Naive thymus-derived CD4-positive, alpha-beta T cell (primary cell): ENCODE measurements around the gene NT5M. TPM values are rescaled to one million over a fixed set of nuclear protein-coding genes. Genes with fewer than 3 reads are reported as not detected.
"Not testable (repeated sequence)": the region's sequence is repeated elsewhere in the genome, so short reads cannot be mapped to it uniquely, and the experiment has no call there.

Experiments used
- ATAC-seq: fragments of 150-1000 bp; cut with Tn5 transposase; 2 replicates; pipeline ENCODE4 v1.10.0; 2021; ENCODE audit warnings: mild to moderate bottlenecking, moderate library complexity
- CTCF ChIA-PET: fragments of 350-600 bp; sonication (Branson Sonifier 250); formaldehyde crosslinking; loops from one replicate; lab custom pipeline; 2021; ENCODE audit warnings: antibody characterized with exemption; lab: Charles Lee
- POLR2A ChIA-PET: fragments of 350-600 bp; sonication (Branson Sonifier 250); formaldehyde crosslinking; loops from one replicate; lab custom pipeline; 2021; ENCODE audit warnings: antibody characterized with exemption, inconsistent platforms; lab: Charles Lee
- DNase-seq, 9 donors: peaks; one replicate each; pipeline versions ENCODE4 v3.0.0 to v3.0.0-alpha.2; 2020 to 2022; ENCODE audit warnings: mixed read lengths in 1 of 9
- H3K27ac ChIP-seq: one replicate; pipeline ENCODE4 v1.7.0; 2013; ENCODE audit warnings: mild to moderate bottlenecking, low read depth, low read length, moderate library complexity
- H3K27me3 ChIP-seq, 2 donors: one replicate each; pipeline ENCODE4 v1.7.0; 2013; ENCODE audit warnings: low read length in 2 of 2, mild to moderate bottlenecking in 2 of 2, moderate library complexity in 2 of 2; ENCODE audit not compliant: control insufficient read depth in 2 of 2, insufficient read depth in 2 of 2
- H3K36me3 ChIP-seq, 3 experiments: 1 replicate in 2 of 3; 2 replicates in 1 of 3; pipeline ENCODE4 v1.7.0; 2013; ENCODE audit warnings: low read length in 3 of 3, mild to moderate bottlenecking in 3 of 3, moderate library complexity in 1 of 3; ENCODE audit not compliant: insufficient read depth in 3 of 3, control insufficient read depth in 2 of 3
- H3K4me1 ChIP-seq, 2 donors: one replicate each; pipeline ENCODE4 v1.7.0; 2013; ENCODE audit warnings: low read length in 2 of 2, mild to moderate bottlenecking in 2 of 2, moderate library complexity in 1 of 2; ENCODE audit not compliant: control insufficient read depth in 2 of 2, insufficient read depth in 2 of 2
- H3K4me3 ChIP-seq: 2 replicates; pipeline ENCODE4 v1.7.0; 2013; ENCODE audit warnings: mild to moderate bottlenecking, low read length
- H3K9me3 ChIP-seq, 3 experiments: 1 replicate in 2 of 3; 2 replicates in 1 of 3; pipeline ENCODE4 v1.7.0; 2013; ENCODE audit warnings: low read length in 3 of 3; ENCODE audit not compliant: control insufficient read depth in 2 of 3
- H3K27ac Mint-ChIP-seq, 9 donors: one replicate each; pipeline ENCODE4 v1.8.0; 2020 to 2022; ENCODE audit warnings: mixed read lengths in 9 of 9, mild to moderate bottlenecking in 8 of 9, moderate library complexity in 5 of 9, inconsistent platforms in 2 of 9
- H3K27me3 Mint-ChIP-seq, 5 donors: one replicate each; pipeline ENCODE4 v1.8.0; 2021 to 2022; ENCODE audit warnings: mixed read lengths in 5 of 5, mild to moderate bottlenecking in 1 of 5
- H3K36me3 Mint-ChIP-seq, 5 donors: one replicate each; pipeline ENCODE4 v1.8.0; 2020 to 2022; ENCODE audit warnings: mixed read lengths in 5 of 5, mild to moderate bottlenecking in 3 of 5, inconsistent platforms in 1 of 5
- H3K4me1 Mint-ChIP-seq, 7 donors: one replicate each; pipeline ENCODE4 v1.8.0; 2020 to 2022; ENCODE audit warnings: mixed read lengths in 7 of 7, mild to moderate bottlenecking in 3 of 7, inconsistent platforms in 1 of 7
- H3K4me3 Mint-ChIP-seq, 10 donors: one replicate each; pipeline ENCODE4 v1.8.0; 2020 to 2022; ENCODE audit warnings: mild to moderate bottlenecking in 10 of 10, mixed read lengths in 10 of 10, moderate library complexity in 6 of 10, inconsistent platforms in 2 of 10
- H3K9me3 Mint-ChIP-seq, 11 donors: one replicate each; pipeline ENCODE4 v1.8.0; 2020 to 2022; ENCODE audit warnings: mixed read lengths in 11 of 11, mild to moderate bottlenecking in 4 of 11, inconsistent platforms in 1 of 11, moderate library complexity in 1 of 11
- intact Hi-C, 2 donors: fragments of 100-400 bp; cut with micrococcal nuclease; formaldehyde crosslinking; loops; one replicate each; pipeline ENCODE4 v1.15.1; 2023
- polyA plus RNA-seq, 2 donors: library from polyadenylated mRNA; unstranded; fragments of 300-500 nt; fragmentation: Illumina TruSeq; gene quantifications; one replicate each; pipeline ENCODE4 v1.2.3, GENCODE V29; 2021
- total RNA-seq, 6 experiments: library from RNA in 5 of 6; stranded (reverse) in 5 of 6; gene quantifications; 1 replicate in 5 of 6; 2 replicates in 1 of 6; pipeline ENCODE4 v1.2.3 and lab custom pipeline; 2021 to 2026

NT5M gene
- total and polyA plus RNA-seq, 7 experiments from 2014 or later = 0.85 to 6.3 (median 3.5) TPM

DNA sequence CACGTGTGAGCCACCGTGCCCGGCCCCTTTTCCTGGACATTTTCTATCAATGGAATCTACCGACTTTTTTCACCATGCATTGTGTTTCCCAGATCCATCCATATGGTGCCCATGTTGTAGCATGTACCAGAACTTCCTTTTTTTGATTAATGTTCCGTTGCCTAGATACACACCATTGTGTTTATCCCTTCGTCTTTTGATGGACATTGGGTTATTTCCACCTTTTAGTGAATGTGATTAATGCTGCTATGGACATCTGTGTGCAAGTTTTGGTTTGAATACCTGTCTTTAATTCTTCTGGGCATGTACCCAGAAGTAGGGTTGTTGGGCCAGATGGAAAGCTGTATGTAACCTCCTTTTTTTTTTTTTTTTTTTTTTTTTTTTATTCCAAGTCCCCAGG is 79.8 kb downstream of the NT5M start:
- H3K4me1 Mint-ChIP-seq = peaks cover 0 to 8% (median 3%) of the 10 kb centered on the region in 7 donors
- CTCF ChIA-PET = no interaction called here

DNA sequence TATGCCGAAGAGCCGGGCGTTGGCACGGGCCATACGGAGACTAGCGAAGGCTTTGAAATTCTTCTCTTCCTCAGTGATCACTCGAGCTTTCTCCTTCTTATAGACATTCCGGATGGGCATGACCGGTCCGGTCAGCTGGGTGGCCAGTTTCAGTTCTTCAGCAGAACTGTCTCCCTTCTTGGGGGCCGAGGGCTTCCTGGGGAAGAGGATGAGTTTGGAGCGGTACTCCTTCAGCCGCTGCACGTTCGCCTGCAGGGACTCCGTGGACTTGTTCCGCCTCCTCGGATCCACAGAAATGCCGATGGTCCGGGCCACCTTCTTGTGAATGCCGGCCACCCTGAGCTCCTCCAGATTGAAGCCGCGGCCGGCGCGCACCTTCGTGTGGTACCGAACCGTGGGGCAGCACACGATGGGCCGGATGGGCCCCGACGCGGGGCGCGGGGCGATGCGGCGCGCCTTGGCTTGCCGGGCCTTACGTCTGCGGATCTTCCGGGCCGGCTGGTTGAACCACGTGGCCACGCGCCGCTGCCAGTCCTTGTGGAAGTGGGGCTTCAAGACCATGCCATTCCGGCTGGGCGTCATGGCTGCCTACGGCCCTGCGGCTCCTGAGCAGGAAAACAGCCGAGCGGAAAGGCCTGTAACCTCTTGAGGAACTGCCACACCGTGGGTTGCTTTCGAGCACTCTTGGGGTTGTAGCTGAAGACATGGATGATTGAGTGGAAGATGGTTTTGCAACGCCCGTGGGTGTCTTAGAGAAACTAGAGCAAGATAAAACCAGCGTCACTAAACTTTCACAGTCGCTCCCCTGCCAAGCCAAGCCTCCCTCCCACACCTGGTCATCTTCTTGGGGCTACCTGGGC is 80.5 kb downstream of the NT5M start:
- H3K4me3 ChIP-seq, H3K36me3 Mint-ChIP-seq, ATAC-seq, H3K27ac ChIP-seq, H3K9me3 Mint-ChIP-seq, POLR2A ChIA-PET, H3K27me3 ChIP-seq, H3K4me1 ChIP-seq, CTCF ChIA-PET, H3K9me3 ChIP-seq, H3K27ac Mint-ChIP-seq, H3K4me1 Mint-ChIP-seq, DNase-seq, H3K27me3 Mint-ChIP-seq, H3K4me3 Mint-ChIP-seq, intact Hi-C loops, H3K36me3 ChIP-seq: not testable (repeated sequence)

More for the DNA sequence above, 79.8 kb downstream of the NT5M start:
- no peaks in the 10 kb centered on the region for H3K9me3 ChIP-seq
- no peak overlapping the region for H3K27ac ChIP-seq
- peaks cover 0 to 5% (median 0%) of the 10 kb centered on the region in 5 donors for H3K27me3 Mint-ChIP-seq
- intact Hi-C loops = no loop called here
- H3K9me3 Mint-ChIP-seq = no peaks in the 10 kb centered on the region
- H3K36me3 ChIP-seq = no peaks in the 10 kb centered on the region
- H3K27ac Mint-ChIP-seq = peak overlapping the region in 1 of 9 donors; percentile 6
- no peaks in the 10 kb centered on the region for H3K4me1 ChIP-seq
- POLR2A ChIA-PET = interaction anchor here (1.3 kb wide), 1 partner anchor 9 kb away, joined by 5 read pairs; no protein-coding TSS in a partner anchor
- H3K4me3 Mint-ChIP-seq = no peak overlapping the region
- no peaks in the 10 kb centered on the region for H3K36me3 Mint-ChIP-seq
- no peaks in the 10 kb centered on the region for H3K27me3 ChIP-seq
- H3K4me3 ChIP-seq = no peak overlapping the region
- DNase-seq = no peak
- ATAC-seq = no peak

DNA sequence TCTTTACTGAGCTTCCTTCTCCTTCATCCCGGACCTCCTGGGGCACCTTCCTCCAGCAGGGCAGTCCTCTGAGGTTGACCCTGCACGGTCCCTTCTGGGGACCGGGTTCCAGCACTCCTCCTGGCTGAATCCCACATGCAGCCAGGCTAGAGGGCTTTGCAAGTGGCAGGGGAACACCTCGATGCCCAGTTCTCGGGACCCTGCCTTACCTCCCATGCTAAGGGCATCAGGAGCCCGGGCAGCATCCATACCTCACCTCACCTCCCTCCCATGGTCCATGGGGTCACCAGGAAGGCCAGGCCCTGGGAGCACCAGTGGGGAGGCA is 81.1 kb downstream of the NT5M start:
- H3K27ac Mint-ChIP-seq = no peak overlapping the region
- Histone ChIP-seq H3K27me3 (no peaks in the 10 kb centered on the region), H3K4me1 (no peaks in the 10 kb centered on the region), H3K4me3 (no peak overlapping the region), H3K27ac (no peak overlapping the region), H3K9me3 (no peaks in the 10 kb centered on the region), H3K36me3 (no peaks in the 10 kb centered on the region)
- POLR2A ChIA-PET = no interaction called here
- CTCF ChIA-PET = no interaction called here
- H3K9me3 Mint-ChIP-seq = peaks cover 0 to 2% (median 0%) of the 10 kb centered on the region in 11 donors
- H3K27me3 Mint-ChIP-seq = peaks cover 0 to 5% (median 0%) of the 10 kb centered on the region in 5 donors
- no peaks in the 10 kb centered on the region for H3K36me3 Mint-ChIP-seq
- H3K4me1 Mint-ChIP-seq = peaks cover 0 to 8% (median 3%) of the 10 kb centered on the region in 7 donors
- no peak for ATAC-seq
- no peak for DNase-seq
- no peak overlapping the region for H3K4me3 Mint-ChIP-seq
- intact Hi-C loops = no loop called here

DNA sequence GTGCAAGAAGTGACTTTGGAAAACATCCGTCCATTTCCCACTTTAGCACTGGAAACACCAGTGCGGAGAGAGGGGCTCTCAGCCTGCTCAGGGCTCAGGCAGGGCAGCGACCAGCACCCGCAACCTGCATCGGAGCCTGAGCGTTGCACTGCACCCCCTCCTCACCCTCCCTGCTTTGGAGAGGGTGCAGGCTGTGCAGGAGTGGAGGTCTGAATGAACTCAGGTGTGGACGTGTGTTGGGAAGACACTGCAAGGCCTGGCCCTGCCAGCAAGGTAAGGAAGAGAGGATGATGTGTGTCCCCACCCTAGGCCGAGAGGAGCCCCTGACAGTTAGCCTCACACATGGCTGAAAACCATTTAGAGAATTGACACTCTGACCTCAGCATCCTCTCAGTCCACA is 81.8 kb downstream of the NT5M start:
- Mint-ChIP-seq H3K27me3 (peaks cover 0 to 7% (median 0%) of the 10 kb centered on the region in 5 donors), H3K27ac (no peak overlapping the region), H3K9me3 (peaks cover 0 to 2% (median 0%) of the 10 kb centered on the region in 11 donors), H3K4me3 (no peak overlapping the region), H3K36me3 (no peaks in the 10 kb centered on the region), H3K4me1 (peaks cover 0 to 12% (median 3%) of the 10 kb centered on the region in 7 donors)
- POLR2A ChIA-PET = no interaction called here
- no peaks in the 10 kb centered on the region for H3K36me3 ChIP-seq
- CTCF ChIA-PET = no interaction called here
- no peaks in the 10 kb centered on the region for H3K4me1 ChIP-seq
- no peak overlapping the region for H3K4me3 ChIP-seq
- no peaks in the 10 kb centered on the region for H3K9me3 ChIP-seq
- intact Hi-C loops = no loop called here
- ATAC-seq (no peak), DNase-seq (no peak)
- no peak overlapping the region for H3K27ac ChIP-seq
- H3K27me3 ChIP-seq = no peaks in the 10 kb centered on the region

DNA sequence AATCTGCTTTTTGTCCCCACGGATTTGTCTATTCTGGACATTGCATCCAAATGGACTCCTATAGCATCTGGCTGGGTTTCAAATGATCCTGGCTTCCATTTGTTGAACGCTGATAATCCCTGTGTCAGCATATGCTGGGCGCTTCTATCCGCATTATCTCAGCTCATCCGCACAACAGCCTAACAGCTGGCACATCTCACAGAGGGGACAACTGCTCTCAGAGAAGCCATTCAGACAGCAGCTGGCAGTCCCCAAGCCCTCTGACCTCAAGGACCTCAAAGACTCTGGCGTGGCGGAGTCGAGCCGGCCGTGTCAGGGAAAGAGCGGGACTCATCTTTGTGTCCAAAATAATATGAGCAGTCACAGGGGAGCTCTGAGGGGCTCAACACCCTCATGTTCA is 82.3 kb downstream of the NT5M start:
- DNase-seq (no peak), ATAC-seq (no peak)
- H3K27ac ChIP-seq = no peak overlapping the region
- intact Hi-C loops = no loop called here
- no peak overlapping the region for H3K27ac Mint-ChIP-seq
- H3K27me3 ChIP-seq = no peaks in the 10 kb centered on the region
- H3K4me3 ChIP-seq = no peak overlapping the region
- H3K4me1 Mint-ChIP-seq = peaks cover 0 to 12% (median 3%) of the 10 kb centered on the region in 7 donors
- ChIA-PET CTCF (interaction anchor here (0.9 kb wide), 1 partner anchor 112 kb away, joined by 3 read pairs; no protein-coding TSS in a partner anchor), POLR2A (no interaction called here)
- H3K36me3 Mint-ChIP-seq = no peaks in the 10 kb centered on the region
- no peak overlapping the region for H3K4me3 Mint-ChIP-seq
- no peaks in the 10 kb centered on the region for H3K4me1 ChIP-seq
- peaks cover 0 to 2% (median 0%) of the 10 kb centered on the region in 11 donors for H3K9me3 Mint-ChIP-seq
- no peaks in the 10 kb centered on the region for H3K9me3 ChIP-seq
- peaks cover 0 to 9% (median 0%) of the 10 kb centered on the region in 5 donors for H3K27me3 Mint-ChIP-seq
- no peaks in the 10 kb centered on the region for H3K36me3 ChIP-seq

DNA sequence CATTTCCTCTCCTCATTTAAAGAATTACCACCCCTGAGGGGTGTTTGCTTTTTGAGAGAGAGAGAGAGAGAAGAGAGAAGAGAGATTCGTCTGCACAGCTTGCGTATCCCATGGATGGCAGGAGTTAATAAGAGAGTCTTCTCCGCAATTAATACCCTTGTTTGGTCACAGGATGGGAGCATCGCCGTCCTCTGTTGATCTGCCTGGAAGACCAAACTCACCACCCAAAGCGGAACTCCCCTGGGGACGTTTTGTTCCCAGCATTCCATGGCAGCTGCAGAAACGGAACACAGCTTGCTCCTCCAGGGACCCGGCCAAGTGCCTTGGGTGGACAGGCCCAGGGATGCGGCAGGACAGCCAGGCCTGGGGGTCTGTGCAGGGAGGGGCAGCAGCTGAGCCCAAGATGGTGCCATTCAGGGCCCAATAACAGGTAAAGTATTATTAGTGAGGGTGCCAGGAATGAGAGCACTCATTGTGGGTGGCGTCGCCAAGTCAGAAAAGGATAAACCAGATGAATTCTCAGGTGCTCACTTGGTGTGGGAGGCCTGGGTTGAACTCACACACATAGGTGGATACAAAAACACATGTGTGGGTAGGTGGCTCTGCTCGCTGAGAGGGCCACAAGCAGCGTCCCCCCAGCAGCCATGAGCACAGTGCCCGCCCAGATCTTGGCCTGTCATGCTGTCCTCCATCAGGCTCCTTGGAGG is 83.1 kb downstream of the NT5M start:
- POLR2A ChIA-PET = no interaction called here
- H3K36me3 Mint-ChIP-seq = no peaks in the 10 kb centered on the region
- H3K27ac ChIP-seq = no peak overlapping the region
- peaks cover under 1 to 13% (median 3%) of the 10 kb centered on the region in 7 donors for H3K4me1 Mint-ChIP-seq
- peak overlapping the region in 1 of 9 donors; percentile 53 for H3K27ac Mint-ChIP-seq
- CTCF ChIA-PET = interaction anchor here (0.9 kb wide), 1 partner anchor 111 kb away, joined by 3 read pairs; no protein-coding TSS in a partner anchor
- H3K4me1 ChIP-seq = peaks cover 0 to under 1% of the 10 kb centered on the region in 2 donors
- DNase-seq (no peak), ATAC-seq (no peak)
- no peak overlapping the region for H3K4me3 ChIP-seq
- intact Hi-C loops = no loop called here
- no peak overlapping the region for H3K4me3 Mint-ChIP-seq
- H3K27me3 ChIP-seq = no peaks in the 10 kb centered on the region
- peaks cover 0 to 9% (median 0%) of the 10 kb centered on the region in 5 donors for H3K27me3 Mint-ChIP-seq
- no peaks in the 10 kb centered on the region for H3K36me3 ChIP-seq
- H3K9me3 ChIP-seq = no peaks in the 10 kb centered on the region
- peaks cover 0 to 2% (median 0%) of the 10 kb centered on the region in 11 donors for H3K9me3 Mint-ChIP-seq
